Measurements from ENCODE around the gene GLUL. TPM values are rescaled to one million over a fixed set of nuclear protein-coding genes. Genes with fewer than 3 reads are reported as not detected.

Gene GLUL
- total RNA-seq, 1 donor from 2014 or later, result 1,001 TPM

DNA sequence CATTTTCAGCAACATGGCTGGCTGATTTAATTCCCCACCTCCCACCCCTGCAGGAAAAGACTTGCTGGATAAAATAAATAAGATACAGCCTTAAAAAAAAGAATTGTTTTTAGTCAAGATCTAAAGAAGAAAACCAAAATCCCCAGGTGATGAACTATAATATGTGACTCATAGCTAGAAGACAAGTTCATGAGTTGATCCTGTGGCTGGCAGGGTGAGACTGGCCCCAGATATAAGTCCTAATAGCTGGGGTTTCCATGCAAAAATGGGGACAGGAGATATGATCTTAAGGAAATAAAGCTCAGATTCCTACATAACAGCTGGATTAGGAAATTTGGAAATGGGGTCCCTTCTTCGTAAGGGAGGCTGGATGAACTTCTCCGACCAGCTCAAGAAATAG lies 36.5 kb upstream of the GLUL start:
- no peak for DNase-seq
- no peak for ATAC-seq
- TF ChIP-seq, protein P1, sequence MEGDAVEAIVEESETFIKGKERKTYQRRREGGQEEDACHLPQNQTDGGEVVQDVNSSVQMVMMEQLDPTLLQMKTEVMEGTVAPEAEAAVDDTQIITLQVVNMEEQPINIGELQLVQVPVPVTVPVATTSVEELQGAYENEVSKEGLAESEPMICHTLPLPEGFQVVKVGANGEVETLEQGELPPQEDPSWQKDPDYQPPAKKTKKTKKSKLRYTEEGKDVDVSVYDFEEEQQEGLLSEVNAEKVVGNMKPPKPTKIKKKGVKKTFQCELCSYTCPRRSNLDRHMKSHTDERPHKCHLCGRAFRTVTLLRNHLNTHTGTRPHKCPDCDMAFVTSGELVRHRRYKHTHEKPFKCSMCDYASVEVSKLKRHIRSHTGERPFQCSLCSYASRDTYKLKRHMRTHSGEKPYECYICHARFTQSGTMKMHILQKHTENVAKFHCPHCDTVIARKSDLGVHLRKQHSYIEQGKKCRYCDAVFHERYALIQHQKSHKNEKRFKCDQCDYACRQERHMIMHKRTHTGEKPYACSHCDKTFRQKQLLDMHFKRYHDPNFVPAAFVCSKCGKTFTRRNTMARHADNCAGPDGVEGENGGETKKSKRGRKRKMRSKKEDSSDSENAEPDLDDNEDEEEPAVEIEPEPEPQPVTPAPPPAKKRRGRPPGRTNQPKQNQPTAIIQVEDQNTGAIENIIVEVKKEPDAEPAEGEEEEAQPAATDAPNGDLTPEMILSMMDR (IDR thresholded peaks at IDR 0.05), result no peak
- H3K4me3 ChIP-seq, result no peak overlapping the region
- no peaks in the 10 kb centered on the region for H3K4me1 ChIP-seq
- intact Hi-C loops (cut with DNase I), result no loop called here
- no peaks in the 10 kb centered on the region for H3K36me3 ChIP-seq
- no peaks in the 10 kb centered on the region for H3K27me3 ChIP-seq
- H3K27ac ChIP-seq, result no peak overlapping the region
- H3K9me3 ChIP-seq, result no peaks in the 10 kb centered on the region

DNA sequence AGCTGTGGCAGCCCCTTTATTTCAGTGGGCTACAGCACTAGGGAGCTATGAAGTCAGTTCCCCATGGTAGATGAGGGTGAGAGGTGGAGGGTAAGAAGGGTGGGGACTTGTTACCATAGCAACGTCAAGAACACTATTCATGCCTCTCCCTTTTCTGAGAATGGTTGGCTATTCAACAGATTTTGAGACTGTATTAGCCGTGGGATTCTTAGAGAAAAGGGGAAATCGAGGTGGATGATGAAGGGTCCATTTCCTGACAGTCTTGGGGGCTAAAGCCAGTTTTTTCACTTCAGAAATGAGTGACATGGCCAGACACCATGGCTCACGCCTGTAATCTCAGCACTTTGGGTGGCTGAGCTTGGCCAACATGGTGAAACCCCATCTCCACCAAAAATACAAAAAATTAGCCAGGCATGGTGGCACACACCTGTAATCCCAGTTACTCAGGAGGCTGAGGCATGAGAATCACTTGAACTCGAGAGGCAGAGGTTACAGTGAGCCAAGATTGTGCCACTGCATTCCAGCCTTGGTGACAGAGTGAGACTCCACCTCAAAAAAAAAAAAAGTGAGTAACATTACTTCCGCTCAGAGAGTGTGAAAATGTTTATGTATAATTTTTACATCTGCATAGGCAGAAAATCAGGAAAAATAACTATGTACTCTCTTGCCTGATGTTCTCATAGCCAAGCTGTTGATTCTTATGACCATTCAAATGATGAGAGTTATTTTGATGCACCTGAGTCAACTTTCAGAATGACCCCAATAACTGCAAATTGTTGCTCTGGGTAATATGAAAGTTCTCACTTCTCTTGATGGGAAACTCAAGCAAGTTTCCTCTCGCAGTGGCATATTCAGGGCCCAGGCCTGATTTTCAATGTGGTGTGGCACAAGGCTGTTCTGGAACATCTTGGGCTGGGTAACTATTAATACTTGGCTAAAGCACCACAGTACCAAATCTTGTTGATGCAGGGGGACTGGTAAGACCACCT lies 35.1 kb upstream of the GLUL start:
- H3K27ac ChIP-seq, result no peak overlapping the region
- intact Hi-C loops (cut with DNase I), result no loop called here
- no peak for ATAC-seq

DNA sequence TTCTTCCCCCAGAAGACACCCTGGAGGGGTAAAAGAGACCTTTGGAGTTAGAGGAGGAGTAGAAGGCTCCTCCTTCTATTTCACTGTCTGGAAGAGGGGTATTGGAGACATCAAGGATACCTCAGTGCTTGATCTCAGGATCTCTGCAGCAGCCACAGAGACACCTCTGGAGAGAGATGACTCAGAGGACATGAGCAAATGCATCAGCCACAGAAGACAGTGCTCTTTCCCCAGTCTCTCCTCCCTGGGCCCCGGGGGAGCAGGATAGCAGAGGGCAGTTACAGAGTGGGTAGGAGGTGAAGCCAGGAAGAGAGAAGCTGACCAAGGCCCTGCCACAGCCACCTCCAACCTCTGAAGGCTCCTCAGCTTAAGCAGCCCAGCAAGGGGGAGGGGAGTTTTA lies 24.2 kb upstream of the GLUL start:
- H3K27me3 ChIP-seq, result peaks cover 4% of the 10 kb centered on the region
- no peak overlapping the region for H3K4me3 ChIP-seq
- ATAC-seq (peak; percentile 9), DNase-seq (no peak)
- H3K4me1 ChIP-seq, result no peaks in the 10 kb centered on the region
- no peak overlapping the region for H3K27ac ChIP-seq
- no peaks in the 10 kb centered on the region for H3K9me3 ChIP-seq
- TF ChIP-seq, protein P1 (IDR thresholded peaks at IDR 0.05), result no peak
- H3K36me3 ChIP-seq, result no peaks in the 10 kb centered on the region
- intact Hi-C loops (cut with DNase I), result no loop called here

More for the DNA sequence above, 35.1 kb upstream of the GLUL start:
- H3K4me1 ChIP-seq, result no peaks in the 10 kb centered on the region
- no peak for DNase-seq
- no peaks in the 10 kb centered on the region for H3K9me3 ChIP-seq
- H3K27me3 ChIP-seq, result no peaks in the 10 kb centered on the region
- H3K36me3 ChIP-seq, result no peaks in the 10 kb centered on the region
- no peak overlapping the region for H3K4me3 ChIP-seq
- TF ChIP-seq, protein P1 (IDR thresholded peaks at IDR 0.05), result no peak

DNA sequence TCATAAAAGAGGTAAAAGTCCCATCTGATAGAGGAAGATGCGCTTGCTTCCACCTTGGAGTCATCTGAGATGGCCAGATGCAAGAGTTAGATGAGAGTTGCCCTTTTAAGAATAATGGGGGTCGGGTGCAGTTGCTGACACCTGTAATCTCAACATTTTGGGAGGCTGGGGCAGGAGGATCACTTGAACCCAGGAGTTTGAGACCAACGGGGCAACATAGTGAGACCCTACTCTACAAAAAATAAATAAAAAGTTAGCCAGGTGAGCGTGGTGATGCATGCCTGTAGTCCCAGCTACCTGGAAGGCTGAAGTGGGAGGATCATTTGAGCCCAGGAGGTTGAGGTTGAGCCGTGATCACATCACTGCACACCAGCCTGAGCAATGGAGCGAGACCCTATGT lies 22.4 kb upstream of the GLUL start:
- H3K27ac ChIP-seq, result no peak overlapping the region
- DNase-seq, result no peak
- no peaks in the 10 kb centered on the region for H3K9me3 ChIP-seq
- H3K36me3 ChIP-seq, result no peaks in the 10 kb centered on the region
- no peak for ATAC-seq
- no peak overlapping the region for H3K4me3 ChIP-seq
- TF ChIP-seq, protein P1 (IDR thresholded peaks at IDR 0.05), result no peak
- H3K4me1 ChIP-seq, result no peaks in the 10 kb centered on the region
- intact Hi-C loops (cut with DNase I), result no loop called here
- peaks cover 4% of the 10 kb centered on the region for H3K27me3 ChIP-seq

DNA sequence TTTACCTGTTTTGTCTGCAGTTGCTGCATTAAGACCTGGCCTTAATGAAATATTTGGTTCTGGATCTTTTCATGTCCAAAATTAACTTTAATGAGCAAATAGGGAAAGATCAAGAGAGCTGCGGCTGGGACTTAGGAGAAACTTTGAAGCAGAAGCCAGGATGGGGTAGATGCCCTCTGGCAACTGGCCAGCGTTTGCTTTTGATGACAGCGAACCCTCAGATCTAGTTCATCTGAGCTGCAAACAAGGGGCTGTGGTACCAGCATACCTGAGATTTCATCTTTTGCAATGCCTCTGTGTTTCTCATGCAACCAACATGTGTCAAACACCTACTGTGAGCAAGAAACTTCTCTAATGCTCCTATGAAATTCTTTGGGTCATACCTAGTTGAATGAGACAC lies 21.9 kb upstream of the GLUL start:
- ATAC-seq (no peak), DNase-seq (no peak)
- TF ChIP-seq, protein P1 (IDR thresholded peaks at IDR 0.05), result no peak
- Histone ChIP-seq H3K27ac (no peak overlapping the region), H3K36me3 (no peaks in the 10 kb centered on the region), H3K27me3 (peaks cover 4% of the 10 kb centered on the region), H3K9me3 (no peaks in the 10 kb centered on the region), H3K4me3 (no peak overlapping the region), H3K4me1 (no peaks in the 10 kb centered on the region)
- intact Hi-C loops (cut with DNase I), result no loop called here

All from upper lobe of right lung (tissue), 1 donor.